CD4-positive, alpha-beta T cell treated with Interleukin-4 for 1 hour (primary cell): Measurements from ENCODE around the gene CERS4.
"Not testable (repeated sequence)": the region's sequence is repeated elsewhere in the genome, so short reads cannot be mapped to it uniquely, and the experiment has no call there.

Experiments used
- DNase-seq, 2 donors: peaks; one replicate each; pipeline ENCODE4 v3.0.0-alpha.2; 2020 to 2022

The CERS4 gene

DNA sequence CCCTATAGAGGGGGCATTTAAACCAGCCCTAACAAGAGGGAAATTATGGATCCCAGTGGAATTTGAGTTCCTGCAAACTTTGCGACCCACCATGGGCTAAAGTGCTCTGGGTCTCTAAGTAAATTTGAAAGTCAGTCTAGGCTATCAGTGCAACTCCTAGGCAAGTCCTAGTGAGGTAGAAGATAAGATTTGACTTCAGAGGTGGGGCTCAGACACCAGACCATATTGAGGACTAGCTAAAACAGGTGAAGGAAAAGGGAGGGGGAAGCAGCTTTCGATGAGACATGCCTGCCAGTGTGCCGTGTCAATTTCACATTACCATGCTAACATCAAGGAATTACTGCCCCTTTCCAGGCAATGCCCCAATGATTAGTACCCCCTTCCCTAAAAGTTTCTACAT is 60.6 kb downstream of the CERS4 start:
- DNase-seq, result no peak

- not testable (repeated sequence) for DNase-seq
Measured at GRCh38 chr19:8276508-8276907, 67.3 kb downstream of the CERS4 start.

GRCh38 chr19:8291337-8291736 is 82.2 kb downstream of the CERS4 start:
- DNase-seq, result not testable (repeated sequence)

DNA sequence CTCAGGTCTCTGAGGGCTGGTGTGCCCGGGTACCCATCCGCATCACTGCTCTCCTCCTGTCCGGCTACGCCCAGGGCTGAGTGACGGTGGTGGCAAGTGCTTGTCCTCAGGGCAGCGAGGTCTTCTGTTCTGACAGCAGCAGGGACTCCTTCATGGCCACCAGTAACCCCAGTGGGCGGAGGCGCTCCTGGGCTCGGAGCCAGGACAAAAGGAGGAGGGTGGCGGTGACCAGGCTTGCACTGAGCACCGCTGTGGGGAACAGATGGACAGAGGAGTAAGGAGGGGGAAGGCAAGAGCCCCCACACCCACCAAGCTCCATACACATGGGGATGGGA is 93.2 kb downstream of the CERS4 start:
- no peak for DNase-seq

DNA sequence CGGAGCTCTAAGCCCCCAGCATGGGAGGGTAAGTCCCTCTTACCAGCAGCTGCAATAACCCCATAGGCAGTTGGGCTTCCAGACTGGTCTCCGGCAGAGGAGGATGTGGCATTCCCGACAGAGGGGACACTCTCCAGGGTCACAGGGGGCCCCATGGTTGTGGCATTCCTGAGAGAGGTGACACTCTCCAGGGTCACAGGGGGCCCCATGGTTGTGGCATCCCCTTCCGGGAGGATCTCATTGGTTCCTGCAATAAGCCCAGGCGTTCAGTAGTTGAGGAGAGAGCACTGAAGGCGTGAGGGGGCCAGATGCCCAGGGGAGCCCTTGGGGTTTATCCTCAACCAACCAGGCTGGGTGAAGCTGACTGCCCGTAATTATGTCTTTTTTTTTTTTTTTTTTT is 93.6 kb downstream of the CERS4 start:
- DNase-seq, result peak in 1 of 2 donors; percentile 8

DNA sequence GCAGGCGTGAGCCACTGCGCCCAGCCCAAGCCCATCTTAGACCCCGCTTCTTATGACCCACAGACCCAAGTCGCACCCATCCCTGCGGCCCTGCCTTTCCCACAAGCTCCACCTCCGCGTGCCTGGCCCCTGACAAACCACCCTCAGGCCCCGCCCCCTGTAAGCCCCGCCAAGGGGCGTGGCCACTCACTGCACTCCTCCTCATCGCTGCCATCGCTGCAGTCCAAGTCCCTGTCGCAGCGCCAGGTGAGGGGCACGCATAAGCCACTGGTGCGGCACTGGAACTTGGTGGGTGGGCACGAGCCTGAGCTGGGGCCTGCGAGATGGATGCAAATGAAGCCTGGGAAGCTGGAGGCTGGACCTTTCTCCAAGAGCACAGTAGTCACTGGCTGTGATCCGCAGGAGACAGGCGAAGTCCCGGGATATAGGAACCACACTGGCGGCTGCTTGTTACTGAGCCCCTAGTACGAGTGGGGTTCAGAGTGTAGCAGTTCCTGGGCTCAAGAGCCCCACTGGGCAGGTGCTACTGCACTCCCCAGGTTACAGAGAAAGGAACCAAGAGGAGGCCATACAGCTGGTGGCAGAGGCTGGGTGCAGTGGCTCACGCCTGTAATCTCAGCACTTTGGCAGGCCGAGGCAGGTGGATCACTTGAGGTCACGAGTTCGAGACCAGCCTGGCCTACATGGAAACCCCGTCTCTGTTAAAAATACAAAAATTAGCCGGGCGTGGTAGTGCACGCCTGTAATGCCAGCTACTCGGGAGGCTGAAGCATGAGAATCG is 95.9 kb downstream of the CERS4 start:
- DNase-seq, result peak in 1 of 2 donors; percentile 14

- DNase-seq, result peak in 1 of 2 donors; percentile 5
Measured at GRCh38 chr19:8305798-8306197, 96.6 kb downstream of the CERS4 start.

DNA sequence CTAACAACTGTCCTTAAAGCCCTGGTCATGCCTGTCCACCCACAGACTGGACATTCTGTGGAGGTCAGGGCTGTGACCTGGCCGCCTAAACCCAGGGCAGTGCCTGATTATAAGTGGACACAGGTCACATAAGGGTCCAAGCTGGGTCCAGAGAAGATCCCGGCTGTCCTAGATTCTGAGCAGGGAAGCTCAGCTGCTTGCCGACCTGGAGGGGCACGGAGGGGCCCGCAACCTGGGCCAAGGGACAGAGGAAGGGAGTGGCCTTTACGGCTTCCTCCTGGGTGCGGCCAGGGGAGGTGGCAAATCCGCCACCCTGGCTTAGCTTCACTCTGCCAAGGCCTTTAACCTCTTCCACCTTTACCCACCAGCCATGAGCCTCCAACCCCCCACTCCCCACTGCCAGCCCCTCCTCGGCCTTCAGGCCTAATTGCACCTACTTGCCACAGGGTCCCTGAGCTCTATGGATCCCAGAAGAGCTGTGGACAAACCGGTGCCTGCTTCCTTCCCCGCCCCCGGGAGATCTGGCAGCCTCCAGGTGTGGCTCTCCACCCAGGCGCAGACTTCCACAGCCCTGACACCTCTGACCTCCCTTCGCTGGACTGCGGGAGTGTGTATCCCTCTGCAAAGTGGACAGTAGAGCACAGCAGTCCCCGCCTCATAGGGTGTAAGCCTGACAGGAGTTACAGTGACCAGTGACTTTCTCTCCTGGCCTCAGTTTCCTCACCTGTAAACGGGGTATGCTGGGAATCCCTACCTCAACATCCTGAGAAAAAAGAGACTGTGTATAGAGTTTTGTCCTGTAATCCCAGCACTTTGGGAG is 97.3 kb downstream of the CERS4 start:
- DNase-seq, result peak in 1 of 2 donors; percentile 6

GRCh38 chr19:8307400-8307964 is 98.3 kb downstream of the CERS4 start:
- peak in 1 of 2 donors; percentile 7 for DNase-seq

- DNase-seq, result peak; percentile 80 to 86
Measured at GRCh38 chr19:8307965-8308866, 99.0 kb downstream of the CERS4 start, which contains the start of gene CD320. CD320 (minus strand) TSS chr19:8308358; CDS start chr19:8308290, 68 bp downstream.

- no peak for DNase-seq
Measured at GRCh38 chr19:8308891-8309291, 99.7 kb downstream of the CERS4 start.

DNA sequence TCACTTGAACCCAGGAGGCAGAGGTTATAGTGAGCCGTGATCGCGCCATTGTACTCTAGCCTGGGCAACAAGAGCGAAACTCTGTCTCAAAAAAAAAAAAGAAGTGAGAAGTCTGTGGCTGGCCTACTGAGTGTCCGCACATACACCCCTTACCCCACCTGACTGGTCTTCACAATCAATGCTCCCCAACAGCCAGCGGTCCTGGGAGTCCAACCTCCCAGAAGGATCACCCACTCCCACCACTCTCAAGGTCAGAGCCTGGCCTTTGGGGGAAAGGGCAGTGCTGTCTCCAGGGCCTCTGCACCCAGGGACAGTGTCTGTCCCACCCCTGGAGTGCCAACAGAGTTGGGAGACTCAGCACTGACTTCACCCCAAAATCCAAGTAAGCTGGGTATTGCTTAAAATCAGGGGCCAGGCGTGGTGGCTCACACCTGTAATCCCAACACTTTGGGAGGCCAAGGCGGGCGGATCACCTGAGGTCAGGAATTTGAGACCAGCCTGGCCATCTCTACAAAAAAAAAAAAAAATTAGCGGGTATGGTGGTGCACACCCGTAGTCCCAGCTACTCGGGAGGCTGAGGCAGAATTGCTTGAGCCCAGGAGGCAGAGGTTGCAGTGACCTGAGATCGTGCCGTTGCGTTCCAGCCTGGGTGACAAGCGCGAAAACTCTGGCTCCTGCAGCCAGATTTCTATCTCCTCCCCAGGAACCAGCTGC is 101.3 kb downstream of the CERS4 start:
- no peak for DNase-seq

DNA sequence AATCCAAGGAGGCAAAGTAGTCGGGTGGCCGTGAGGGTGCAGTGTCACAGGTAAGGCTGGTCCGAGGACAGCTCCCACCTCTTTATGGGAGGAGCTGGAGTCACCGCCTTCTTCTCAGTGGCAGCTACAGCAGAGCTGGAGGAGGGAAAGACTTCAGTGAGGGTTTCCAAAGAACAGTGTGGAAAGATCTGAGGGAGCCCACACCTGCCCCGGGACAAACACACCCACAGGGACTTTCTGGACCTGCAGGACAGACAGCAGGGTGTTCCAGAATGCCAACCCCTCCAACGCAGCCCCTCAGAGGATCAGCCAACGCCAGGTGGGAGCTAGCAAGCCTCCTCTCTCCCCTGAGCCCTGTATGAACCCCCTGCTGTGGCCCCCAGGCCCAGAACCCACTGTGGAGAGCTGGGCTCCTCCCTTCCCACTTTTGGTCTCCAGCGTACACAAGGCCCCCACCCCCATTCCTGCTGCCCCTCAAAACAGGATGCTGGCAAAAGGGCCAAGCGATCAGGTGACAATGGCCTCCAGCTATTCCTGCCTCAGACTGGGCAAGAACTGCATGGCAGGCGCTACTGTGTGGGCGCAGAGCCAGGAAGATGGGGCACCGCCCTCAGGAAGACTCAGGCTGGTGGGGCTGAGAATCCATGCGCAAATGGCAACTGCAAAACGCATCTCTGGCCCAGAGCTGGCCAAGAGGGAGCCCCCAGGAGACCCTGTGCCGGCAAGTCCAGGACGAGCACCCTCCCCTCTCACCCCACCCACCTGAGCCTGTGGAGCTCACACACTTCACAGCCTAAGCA is 102.5 kb downstream of the CERS4 start:
- DNase-seq, result no peak
